Stimulated activated CD8-positive, alpha-beta memory T cell treated with anti-CD3 and anti-CD28 coated beads, Interleukin-12 subunit alpha, Interleukin-12 subunit beta, amount 100 ng/mL, for 24 hours (primary cell): Measurements from ENCODE around the gene ERBB4.

Experiments
- DNase-seq: peaks from one replicate; pipeline ENCODE4 v3.0.0-alpha.2; 2020; ENCODE audit errors: extremely low read depth

The ERBB4 gene

DNA sequence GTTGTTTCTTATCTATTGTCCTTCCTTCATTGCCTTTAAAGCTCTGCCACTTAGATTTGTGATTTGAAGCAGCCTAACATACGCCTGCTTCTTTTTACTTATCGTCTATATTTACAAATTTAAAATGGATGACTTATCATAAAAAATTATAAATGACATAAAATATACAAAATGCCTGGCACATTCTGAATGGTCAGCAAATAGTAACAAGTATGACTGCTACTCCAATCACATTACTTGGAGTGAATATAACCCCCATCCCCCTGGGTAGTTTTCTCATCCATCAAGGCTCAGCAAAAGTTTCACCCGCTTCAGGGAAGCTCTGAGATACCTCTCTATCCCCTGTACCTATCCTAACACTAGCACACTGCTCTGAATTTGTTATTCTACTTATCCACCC is 708.9 kb downstream of the ERBB4 start:
- no peak for DNase-seq

GRCh38 chr2:211823886-211824479 is 714.6 kb downstream of the ERBB4 start:
- no peak for DNase-seq

GRCh38 chr2:211822686-211823335 is 715.8 kb downstream of the ERBB4 start:
- no peak for DNase-seq

DNA sequence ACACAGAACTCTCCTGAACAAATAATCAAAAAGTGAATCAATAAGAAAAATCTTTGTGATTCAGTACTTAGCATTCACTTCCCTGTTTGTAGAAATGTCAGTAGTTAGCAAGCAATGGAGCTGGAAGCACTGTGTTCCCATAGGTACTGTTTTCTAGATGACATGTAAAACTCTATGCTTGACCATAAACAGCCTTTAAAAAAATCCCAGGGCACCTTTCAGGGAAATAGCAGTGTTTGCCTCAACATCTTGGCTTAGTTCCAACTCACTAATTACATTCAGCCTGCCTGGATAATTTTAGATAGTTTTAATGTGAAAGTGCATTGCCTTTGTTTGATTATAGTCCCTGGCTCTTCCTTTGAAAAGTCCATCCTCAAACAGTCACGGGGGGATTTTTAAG is 721.8 kb downstream of the ERBB4 start:
- no peak for DNase-seq

GRCh38 chr2:211812587-211812986 is 726.0 kb downstream of the ERBB4 start:
- no peak for DNase-seq

- DNase-seq = no peak
These were observed 735.9 kb downstream of the ERBB4 start for GRCh38 chr2:211802666-211803065.

GRCh38 chr2:211800001-211800400 is 738.6 kb downstream of the ERBB4 start:
- DNase-seq = no peak

GRCh38 chr2:211798868-211799267 is 739.7 kb downstream of the ERBB4 start:
- no peak for DNase-seq

DNA sequence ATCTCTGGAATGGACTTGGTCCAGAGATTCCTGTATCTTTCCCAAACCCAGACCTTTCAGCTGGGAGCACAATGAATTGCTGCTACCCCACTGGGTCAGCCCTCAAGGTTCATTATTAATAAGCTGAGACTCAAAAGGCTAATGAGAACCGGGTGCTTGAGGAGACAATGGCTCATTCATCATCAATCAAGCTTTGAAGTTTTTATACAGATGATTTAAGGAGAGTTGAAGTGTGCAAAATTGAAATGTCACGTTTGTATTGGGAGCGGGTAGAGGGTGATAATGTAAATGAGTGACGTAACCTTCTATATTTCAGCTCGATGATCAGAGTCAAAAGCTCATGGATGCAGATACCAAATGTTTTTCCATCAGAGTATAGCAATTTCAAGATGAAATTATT is 744.9 kb downstream of the ERBB4 start:
- no peak for DNase-seq

DNA sequence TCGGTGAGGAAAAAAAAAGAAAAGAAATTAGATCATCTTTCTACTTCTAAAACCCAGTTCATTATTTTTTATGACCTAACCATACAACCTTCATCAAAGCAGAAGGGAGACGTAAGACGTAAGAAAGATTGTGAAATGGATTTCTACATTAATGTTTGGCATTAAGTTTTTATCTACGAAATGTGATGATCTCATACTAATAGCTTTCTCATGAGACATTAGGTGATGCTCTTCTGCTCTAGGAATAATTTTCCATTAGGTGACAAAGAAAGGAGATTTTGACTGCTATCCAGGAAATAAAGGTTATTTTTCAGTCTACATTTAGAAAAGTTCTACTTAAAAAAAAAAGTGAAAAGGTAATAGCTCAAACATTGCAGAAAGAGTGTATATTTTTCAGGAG is 748.6 kb downstream of the ERBB4 start:
- DNase-seq = no peak

- DNase-seq = no peak
These were observed 771.9 kb downstream of the ERBB4 start for GRCh38 chr2:211766689-211767088.

DNA sequence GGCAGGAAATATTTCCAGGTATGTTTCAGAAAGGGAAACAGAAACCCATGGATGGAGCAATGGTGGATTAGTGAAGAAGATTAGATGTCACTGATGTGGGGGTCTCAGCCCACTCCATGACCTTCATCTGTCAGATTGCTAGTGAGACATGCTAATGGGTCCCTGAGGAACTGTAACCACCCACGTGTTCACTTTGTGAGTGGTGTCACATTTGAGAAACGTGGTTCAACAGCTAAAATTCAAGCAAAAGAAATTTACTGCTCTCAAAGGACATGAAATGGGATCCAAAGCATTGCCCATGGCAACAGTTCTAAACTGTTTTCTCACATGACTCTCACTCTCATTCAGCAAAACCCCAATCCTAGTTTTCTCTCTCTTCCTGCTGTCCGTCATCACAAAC is 776.1 kb downstream of the ERBB4 start:
- DNase-seq = no peak

DNA sequence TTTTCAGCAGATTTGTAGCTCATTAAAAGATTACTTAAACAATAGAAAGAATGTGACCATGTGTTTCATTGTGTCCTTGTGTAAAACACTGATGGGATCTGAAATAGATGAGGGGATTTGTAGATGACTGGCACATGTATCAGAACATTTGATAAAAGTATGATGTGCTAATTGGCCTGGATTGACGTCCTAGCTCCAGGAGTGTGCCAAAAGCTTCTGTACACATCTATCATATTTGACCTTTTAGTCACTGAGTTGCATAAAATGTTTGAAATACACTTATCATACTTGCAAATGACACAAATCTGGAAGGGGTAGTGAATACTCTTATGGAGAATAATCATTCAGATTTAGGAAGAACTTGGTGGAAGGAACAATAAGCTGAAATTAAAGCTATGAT is 778.5 kb downstream of the ERBB4 start:
- DNase-seq = no peak

DNA sequence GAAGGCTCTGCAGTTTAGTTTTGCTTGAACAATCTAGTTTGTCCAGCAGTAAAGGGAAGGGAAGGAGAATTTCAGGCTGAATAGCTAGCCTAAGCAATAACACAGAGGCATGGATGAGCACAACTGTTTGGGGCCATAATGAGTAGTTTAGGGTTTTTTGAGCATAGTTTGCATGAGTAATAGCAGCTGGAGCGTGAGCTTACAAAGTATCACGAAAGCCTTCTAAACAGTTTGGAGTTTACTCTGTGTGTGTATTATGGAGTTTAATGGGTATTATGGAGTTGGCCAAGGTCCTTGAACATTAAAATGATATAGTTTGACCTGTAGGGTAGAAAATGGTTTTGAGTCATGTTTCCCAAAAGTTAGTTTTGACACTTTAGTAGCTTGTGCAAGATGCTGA is 782.3 kb downstream of the ERBB4 start:
- no peak for DNase-seq

GRCh38 chr2:211755187-211755586 is 783.4 kb downstream of the ERBB4 start:
- no peak for DNase-seq

GRCh38 chr2:211751848-211752247 is 786.8 kb downstream of the ERBB4 start:
- DNase-seq = no peak

DNA sequence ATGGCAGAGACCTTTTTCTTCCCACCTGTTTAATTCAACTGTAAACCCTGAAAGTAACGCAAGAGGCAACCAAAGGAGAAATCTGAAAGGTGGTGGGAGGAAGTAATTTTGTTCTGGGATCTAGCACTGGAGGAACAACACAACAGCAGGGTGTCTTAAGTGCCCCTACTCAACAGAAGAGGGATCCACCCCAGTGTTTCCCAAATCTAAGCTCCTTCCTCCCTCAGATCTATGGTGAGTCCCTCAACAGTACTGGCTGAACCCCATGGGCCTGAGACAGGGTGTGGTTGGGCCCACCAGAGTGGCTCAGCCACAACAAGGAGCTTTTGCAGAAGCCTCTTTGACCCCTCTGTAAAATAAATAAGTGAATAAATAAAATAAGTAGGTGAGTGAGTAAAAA is 790.3 kb downstream of the ERBB4 start:
- DNase-seq = no peak

- no peak for DNase-seq
These were observed 793.1 kb downstream of the ERBB4 start for GRCh38 chr2:211745295-211746097.

GRCh38 chr2:211744379-211744778 is 794.2 kb downstream of the ERBB4 start:
- DNase-seq = no peak

DNA sequence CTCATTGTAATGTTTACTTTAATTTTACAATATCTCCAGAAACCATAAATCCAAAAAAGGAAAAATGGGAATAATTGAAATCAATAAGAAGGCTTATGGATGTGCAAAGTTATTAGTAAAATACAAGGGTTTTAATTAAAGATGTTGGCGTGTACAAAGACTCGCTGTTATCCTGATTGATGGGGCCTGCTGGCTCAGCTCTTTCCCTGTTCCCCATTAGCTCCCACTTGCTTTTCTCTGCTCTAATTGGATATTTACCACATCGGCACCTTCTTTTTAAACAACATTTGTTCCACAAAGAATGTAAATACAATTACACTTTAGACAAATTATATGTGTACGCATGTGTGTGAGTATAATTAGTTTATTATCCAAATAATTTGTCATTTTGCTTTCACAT is 796.6 kb downstream of the ERBB4 start:
- DNase-seq = no peak

- no peak for DNase-seq
These were observed 801.3 kb downstream of the ERBB4 start for GRCh38 chr2:211737282-211737681.

- no peak for DNase-seq
These were observed 808.4 kb downstream of the ERBB4 start for GRCh38 chr2:211730215-211730614.

DNA sequence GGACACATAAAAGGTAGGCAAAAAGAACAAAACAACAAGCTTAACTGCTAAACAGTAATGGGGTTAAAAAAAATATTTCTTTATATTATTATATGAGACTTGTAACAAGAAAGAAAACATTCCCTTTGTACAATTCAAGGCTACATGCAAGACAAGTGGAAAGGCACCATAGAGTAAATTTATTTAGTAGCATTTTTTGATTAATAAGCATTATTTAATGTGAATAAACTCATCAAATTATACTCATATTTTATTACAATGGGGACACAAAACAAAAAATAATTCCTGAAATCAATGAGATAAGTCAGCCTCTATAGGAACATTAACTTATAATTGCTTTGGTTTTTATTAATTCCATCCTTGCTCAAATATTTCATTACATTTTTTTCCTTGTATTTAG is 809.2 kb downstream of the ERBB4 start:
- DNase-seq = no peak
